DND-41 (cell line): Measurements from ENCODE around the gene SMAD6.

ENCODE experiments used
- CTCF ChIP-seq: IDR thresholded peaks from 2 replicates; pipeline ENCODE4 v1.5.1; 2012; ENCODE audit warnings: borderline replicate concordance, low read length, moderate library complexity, mild to moderate bottlenecking; ENCODE audit not compliant: poor library complexity, severe bottlenecking; ENCODE audit errors: extremely low read depth
- EZH2 ChIP-seq: IDR thresholded peaks from 3 replicates; pipeline ENCODE4 v1.6.1; 2012; ENCODE audit warnings: borderline replicate concordance, low read depth, mild to moderate bottlenecking, moderate library complexity, low read length, inconsistent platforms; ENCODE audit not compliant: severe bottlenecking

- no peak for TF ChIP-seq CTCF
- TF ChIP-seq EZH2: no peak
Measured at GRCh38 chr15:66720206-66721010, 18.4 kb downstream of the SMAD6 start.
